Glomerular visceral epithelial cell (primary cell): ENCODE data around the gene PRDX5.

Source experiments
- DNase-seq: peaks from one replicate; pipeline ENCODE4 v3.0.0-alpha.2; 2016; ENCODE audit errors: extremely low spot score

Gene PRDX5

DNA sequence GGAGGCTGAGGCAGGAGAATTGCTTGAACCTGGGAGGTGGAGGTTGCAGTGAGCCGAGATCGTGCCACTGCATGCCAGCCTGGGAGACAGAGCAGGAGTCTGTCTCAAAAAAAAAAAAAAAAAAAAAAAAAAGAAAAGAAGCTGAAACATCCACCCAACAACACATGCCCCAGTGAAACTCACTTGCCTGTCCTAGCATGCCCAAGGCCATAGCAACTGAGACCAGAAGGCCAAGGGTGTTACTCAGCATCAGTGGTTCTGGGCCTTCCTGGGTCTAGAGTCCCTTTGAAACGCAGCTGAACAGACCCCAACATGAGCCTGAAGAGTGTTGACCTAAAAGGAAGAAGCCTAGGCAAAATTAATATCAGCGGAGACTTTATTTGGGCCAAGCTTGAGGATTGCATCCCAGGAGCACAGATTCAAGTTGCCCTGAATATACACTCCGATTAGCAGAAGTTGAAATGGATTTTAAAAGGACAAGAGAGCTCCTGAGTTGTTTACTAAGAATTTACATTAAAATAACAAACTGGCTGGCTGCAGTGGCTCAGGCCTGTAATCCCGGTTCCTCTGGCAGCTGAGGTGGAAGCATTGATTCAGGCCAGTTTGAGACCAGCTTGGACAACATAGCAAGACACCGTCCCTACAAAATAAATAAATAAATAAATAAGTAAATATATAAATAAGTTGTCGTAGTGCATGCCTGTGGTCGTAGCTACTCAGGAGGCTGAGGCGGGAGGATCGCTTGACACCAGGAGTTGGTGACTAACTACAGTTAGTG is 7.0 kb downstream of the PRDX5 start:
- DNase-seq, result no peak

DNA sequence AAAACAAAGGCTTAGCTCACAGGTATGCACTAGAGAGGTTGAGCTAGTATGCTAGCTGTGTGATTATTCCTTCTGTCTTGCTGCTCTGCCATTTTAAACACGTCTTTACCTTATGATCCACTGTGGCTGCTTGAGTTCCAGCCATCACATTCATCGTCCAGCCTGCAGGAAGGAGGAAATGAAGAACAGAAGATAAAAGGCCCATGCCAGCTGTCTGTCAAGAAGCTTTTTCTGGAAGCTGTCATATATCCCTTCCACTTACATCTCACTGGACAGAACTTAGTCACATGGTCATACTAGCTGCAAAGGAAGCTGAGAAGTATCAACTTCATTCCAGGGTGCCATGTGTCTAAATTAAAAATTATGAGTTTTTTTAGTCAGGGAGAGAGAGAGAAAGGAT is 9.5 kb downstream of the PRDX5 start:
- DNase-seq, result no peak

- no peak for DNase-seq
These were observed 10.1 kb downstream of the PRDX5 start for GRCh38 chr11:64327993-64328392.

DNA sequence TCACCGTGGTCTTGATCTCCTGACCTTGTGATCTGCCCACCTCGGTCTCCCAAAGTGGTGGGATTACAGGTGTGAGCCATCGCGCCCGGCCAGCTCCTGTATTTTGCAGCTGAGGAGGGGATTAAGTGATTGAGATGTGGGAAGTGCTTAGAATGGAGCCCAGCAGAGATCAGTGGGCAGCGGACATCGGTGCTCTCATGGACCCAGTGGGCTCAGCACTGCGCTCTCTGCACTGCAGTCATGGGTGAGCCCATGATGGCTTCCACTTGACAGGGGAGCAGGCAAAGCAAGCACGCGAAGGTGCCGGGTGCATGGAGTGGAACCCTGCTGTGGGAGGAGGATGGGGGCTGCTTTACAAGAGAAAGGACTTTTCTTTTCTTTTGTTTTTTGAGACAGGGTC is 13.0 kb downstream of the PRDX5 start:
- DNase-seq, result no peak

DNA sequence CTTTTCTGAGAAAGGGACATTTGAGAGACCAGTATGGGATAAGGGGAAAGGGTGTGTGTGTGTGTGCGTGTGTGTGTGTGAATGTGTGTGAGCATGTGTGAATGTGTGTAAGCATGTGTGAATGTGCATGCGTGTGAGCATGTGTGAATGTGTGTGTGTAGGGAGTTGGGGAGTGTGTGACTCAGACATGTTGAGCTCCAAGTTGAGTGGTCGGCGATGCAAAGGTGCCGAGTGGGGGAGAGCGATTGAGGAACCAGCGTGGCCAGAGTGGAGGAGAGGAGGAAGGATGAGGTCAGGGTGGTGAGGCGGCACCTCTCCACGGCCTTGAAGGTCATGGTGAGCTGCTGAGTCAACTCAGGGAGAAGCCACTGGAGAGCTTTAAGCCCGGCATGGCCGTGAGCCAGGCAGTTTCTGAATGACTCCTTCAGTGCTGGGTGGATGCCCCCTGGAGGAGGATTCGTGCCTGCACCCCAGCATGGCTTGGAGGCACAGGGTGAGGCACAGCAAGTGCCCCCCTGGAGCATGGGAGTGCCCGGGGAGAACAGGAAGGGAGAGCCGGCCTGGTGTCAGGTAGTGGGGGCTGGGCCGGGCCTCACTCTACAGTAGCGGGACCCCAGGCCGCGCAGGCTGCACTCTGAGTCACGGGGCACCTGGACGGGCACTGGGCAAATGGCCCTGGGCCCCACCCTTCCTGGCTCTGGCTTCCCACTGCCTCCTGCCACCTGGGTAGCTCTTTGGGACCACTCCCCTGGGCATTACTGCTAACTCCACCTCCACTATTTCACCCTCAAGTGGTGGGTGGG is 13.8 kb downstream of the PRDX5 start:
- peak; percentile 95 for DNase-seq

DNA sequence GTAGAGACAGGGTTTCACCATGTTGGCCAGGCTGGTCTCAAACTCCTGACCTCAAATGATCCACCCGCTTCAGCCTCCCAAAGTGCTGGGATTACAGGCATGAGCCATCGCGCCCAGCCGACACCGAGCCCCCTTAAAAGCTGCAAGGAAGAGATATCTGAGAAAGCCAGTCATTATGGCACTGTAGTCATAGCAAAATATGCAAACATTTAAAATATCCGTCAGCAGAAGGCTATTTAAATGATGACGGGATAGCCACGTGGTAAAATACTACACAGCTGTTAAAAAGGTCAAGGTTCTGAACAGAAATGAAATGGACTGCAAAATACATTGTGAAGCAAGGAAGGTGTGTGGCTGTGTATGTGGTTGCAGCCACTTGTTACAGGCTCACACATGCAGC is 15.6 kb downstream of the PRDX5 start:
- no peak for DNase-seq

- DNase-seq, result peak; percentile 97
These were observed 17.1 kb downstream of the PRDX5 start for GRCh38 chr11:64334764-64335735.

DNA sequence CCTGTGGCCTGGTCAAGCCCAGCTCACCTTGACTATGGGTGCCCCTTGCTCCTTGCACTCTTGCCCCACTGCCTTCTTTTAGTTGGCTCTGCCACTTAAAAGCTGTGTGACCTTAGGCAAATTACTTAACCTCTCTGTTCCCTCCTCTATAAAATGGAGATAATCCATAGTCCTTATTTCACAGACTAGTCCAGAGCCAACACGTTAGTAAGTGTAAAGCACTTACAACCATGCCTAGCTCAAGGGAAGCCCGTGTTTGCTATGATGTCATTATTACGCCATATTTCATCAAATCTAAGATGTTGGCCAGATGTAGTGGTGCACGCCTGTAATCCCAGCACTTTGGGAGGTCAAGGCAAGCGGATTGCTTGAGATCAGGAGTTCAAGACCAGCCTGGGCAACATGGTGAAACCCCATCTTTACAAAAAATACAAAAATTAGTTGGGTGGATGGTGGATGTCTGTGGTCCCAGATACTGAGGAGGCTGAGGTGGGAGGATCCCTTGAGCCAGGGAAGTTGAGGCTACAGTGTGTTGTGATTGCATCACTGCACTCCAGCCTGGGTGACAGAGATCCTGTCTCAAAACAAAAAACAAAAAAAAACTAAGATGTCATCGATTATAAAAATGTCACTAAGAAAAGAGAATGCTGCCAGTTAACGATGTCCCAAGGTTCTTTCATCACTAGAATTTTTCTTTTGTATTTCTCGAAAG is 19.8 kb downstream of the PRDX5 start:
- no peak for DNase-seq

DNA sequence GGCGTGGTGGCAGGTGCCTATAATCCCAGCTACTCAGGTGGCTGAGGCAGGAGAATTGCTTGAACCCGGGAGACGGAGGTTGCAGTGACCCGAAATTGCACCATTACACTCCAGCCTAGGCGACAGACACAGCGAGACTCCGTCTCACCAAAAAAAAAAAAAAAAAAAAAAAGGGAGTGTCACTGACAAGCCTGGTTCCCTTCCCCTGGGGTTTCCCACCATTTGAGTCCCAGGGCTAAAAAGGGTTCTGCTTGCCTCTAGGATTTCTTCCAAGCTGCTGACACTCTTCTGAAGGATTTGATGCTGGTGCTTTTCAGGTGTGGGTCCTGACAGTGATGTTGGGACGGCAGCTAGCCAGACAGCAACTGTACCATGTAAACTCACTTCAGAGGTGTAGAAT is 20.8 kb downstream of the PRDX5 start:
- DNase-seq, result no peak

- DNase-seq, result no peak
These were observed 21.4 kb downstream of the PRDX5 start for GRCh38 chr11:64339286-64339685.

GRCh38 chr11:64339754-64340408 is 22.0 kb downstream of the PRDX5 start, which contains the start of gene CCDC88B:
Gene CCDC88B (plus strand): TSS chr11:64340204. CDS start chr11:64340267, 63 bp downstream.
- DNase-seq, result no peak

GRCh38 chr11:64340671-64341335 is 22.9 kb downstream of the PRDX5 start:
- no peak for DNase-seq

- DNase-seq, result no peak
These were observed 23.5 kb downstream of the PRDX5 start for GRCh38 chr11:64341429-64341828.

DNA sequence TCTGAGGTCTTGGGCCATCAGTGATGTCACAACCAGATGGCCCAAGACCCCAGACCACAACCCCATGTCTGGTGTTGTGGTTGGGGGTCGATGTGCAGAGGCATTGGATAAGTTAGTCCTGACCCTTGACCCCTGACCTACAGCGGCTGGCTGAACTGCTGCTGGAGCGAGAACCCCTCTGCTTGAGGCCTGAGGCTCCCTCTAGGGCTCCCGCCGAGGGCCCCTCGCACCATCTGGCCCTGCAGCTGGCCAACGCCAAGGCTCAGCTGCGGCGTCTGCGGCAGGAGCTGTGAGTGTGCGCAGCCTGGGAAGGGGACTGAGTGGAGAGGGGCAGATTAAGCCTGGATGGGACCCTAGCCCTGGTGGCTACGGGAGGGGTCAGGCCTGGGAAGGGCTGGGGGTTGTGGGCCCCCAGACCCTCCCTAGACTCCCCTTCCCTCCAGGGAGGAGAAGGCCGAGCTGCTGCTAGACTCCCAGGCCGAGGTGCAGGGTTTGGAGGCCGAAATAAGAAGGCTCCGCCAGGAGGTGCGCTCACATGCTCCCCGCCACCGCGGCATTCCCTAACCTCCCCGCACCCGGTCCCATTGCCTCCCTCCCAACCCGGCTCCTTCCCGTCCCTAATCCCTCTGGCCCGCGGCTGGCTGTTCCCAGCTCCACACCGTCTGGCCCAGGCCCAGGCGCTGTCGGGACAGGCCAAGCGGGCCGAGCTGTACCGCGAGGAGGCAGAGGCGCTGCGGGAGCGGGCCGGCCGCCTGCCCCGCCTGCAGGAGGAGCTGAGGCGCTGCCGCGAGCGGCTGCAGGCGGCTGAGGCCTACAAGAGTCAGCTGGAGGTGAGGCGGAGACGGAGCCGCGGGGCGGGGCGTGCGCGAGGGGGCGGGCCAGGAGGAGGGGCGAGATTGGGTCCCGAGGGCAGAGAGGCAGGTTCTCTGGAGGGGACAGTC is 24.2 kb downstream of the PRDX5 start:
- peak; percentile 88 for DNase-seq

DNA sequence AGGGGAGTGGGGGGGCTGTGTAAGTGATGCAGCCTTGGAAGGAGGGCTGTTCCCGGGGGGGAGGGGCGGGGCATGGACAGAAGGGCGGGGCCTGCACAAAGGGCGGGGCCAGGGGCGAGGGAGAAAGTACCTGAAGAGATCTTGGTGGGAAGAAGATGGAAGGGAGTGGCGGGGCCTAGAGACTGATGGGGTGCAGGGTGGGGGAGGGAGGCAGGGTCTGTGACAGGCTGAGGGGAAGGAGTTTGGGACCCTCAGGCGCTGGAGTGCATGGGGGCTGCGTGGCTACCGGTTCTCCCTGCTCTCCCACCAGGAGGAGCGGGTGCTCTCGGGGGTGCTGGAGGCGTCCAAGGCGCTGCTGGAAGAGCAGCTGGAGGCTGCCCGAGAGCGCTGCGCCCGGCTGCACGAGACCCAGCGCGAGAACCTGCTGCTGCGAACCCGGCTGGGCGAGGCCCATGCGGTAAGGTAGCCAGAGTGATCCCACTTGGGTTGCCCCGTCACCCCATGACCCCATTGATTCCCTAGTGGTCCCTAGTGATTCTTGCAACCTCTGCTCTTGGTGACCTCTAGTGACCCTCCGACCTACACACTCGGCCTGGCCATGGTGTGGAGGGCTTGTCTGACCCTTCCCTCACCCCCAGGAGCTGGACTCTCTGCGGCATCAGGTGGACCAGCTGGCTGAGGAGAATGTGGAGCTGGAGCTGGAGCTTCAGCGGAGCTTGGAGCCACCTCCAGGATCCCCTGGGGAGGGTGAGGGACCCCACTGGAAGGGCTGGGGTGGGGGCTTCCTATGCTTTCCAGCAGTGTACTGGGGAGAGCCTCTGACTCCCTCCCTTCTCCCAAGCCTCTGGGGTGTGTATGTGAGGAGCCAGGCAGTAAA is 25.2 kb downstream of the PRDX5 start:
- DNase-seq, result no peak

GRCh38 chr11:64343767-64344559 is 26.0 kb downstream of the PRDX5 start:
- no peak for DNase-seq

DNA sequence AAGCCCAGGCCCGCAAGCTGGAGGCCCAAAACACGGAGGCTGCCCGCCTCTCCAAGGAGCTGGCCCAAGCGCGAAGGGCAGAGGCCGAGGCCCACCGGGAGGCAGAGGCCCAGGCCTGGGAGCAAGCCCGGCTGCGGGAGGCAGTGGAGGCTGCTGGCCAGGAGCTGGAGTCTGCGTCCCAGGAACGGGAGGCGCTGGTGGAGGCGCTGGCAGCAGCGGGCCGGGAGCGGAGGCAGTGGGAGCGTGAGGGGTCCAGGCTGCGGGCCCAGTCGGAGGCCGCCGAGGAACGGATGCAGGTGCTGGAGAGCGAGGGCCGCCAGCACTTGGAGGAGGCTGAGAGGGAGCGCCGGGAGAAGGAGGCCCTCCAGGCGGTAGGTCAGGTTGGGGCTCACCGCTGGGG is 26.9 kb downstream of the PRDX5 start:
- DNase-seq, result no peak
